D721Med (cell line): ENCODE results near the gene ABLIM1.

Experiments used
- DNase-seq: peaks from one replicate; pipeline ENCODE4 v3.0.0; 2011; ENCODE audit warnings: low spot score; ENCODE audit not compliant: insufficient read length
- FAIRE-seq: peaks from 2 replicates; lab custom pipeline; 2011; peaks lifted over from hg19 to GRCh38; lab: Jason Lieb, UNC
- TF ChIP-seq, protein P1 (sequence below): IDR thresholded peaks from 2 replicates; pipeline ENCODE4 v1.5.1; 2012; ENCODE audit warnings: mild to moderate bottlenecking, control low read depth; ENCODE audit not compliant: insufficient read depth; ENCODE audit errors: missing control alignments

The ABLIM1 gene

GRCh38 chr10:114638821-114639625 lies 19.1 kb downstream of the ABLIM1 start:
- FAIRE-seq: no peak
- TF ChIP-seq, protein P1, sequence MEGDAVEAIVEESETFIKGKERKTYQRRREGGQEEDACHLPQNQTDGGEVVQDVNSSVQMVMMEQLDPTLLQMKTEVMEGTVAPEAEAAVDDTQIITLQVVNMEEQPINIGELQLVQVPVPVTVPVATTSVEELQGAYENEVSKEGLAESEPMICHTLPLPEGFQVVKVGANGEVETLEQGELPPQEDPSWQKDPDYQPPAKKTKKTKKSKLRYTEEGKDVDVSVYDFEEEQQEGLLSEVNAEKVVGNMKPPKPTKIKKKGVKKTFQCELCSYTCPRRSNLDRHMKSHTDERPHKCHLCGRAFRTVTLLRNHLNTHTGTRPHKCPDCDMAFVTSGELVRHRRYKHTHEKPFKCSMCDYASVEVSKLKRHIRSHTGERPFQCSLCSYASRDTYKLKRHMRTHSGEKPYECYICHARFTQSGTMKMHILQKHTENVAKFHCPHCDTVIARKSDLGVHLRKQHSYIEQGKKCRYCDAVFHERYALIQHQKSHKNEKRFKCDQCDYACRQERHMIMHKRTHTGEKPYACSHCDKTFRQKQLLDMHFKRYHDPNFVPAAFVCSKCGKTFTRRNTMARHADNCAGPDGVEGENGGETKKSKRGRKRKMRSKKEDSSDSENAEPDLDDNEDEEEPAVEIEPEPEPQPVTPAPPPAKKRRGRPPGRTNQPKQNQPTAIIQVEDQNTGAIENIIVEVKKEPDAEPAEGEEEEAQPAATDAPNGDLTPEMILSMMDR: no peak
- no peak for DNase-seq

DNA sequence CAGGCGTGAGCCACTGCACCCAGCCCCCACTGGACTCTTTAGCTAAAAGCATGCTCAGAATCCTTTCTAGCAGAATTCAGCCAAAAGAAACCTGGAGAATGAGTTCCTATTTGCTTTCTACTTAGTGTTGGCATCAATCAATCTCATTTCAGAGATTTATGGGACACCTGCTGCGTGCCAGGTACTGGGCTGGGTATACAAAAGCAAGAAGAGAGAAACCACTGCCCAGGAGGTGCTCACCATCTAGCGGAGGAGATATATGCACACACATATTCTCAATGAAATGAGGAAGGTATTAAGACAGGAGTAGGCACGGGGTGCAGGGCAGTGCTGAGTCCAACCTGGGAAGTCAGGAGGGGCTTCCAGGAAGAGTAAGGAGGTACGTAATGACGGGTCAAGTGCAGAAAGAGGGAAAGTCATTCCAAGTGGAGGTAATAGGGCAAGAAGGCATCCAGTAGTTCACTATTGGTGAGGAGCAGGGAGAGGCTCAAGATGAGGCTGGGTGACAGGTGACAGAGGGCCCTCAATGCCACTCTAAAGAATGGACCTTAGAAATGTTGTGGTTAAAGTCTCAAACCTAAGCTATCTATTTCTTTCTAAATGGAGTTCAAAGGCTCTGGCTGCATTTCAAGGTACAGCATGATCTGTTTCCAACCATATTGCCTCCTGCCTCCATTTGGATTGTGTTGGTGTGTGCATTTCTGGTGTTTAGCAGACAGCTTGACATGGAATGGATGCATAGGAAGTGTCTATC lies 22.1 kb downstream of the ABLIM1 start:
- FAIRE-seq (no peak), DNase-seq (no peak)
- TF ChIP-seq, protein P1: no peak

- DNase-seq (no peak), FAIRE-seq (no peak)
- TF ChIP-seq, protein P1: no peak
These were observed 23.0 kb downstream of the ABLIM1 start for GRCh38 chr10:114635101-114635500.

DNA sequence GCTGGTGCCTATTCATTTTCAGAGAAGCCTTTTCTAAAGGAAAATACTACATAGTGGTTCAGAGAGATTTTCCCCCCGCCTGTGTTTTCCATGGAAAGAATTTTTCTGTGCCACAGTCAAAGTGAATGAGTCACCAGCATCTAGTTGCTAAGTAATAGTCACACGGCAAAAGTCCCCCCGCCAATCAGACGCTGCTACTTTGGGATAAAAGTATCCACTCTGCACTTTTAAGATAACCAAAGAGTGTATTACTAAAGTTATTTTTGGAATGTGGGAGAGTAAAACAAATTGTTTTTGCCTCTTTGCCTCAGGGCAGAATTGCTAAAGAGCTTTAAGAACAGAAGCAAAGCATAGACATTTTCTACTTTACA lies 23.5 kb downstream of the ABLIM1 start:
- DNase-seq (no peak), FAIRE-seq (no peak)
- TF ChIP-seq, protein P1: no peak

- FAIRE-seq: no peak
- no peak for DNase-seq
- TF ChIP-seq, protein P1: no peak
These were observed 25.0 kb downstream of the ABLIM1 start for GRCh38 chr10:114632869-114633715.

DNA sequence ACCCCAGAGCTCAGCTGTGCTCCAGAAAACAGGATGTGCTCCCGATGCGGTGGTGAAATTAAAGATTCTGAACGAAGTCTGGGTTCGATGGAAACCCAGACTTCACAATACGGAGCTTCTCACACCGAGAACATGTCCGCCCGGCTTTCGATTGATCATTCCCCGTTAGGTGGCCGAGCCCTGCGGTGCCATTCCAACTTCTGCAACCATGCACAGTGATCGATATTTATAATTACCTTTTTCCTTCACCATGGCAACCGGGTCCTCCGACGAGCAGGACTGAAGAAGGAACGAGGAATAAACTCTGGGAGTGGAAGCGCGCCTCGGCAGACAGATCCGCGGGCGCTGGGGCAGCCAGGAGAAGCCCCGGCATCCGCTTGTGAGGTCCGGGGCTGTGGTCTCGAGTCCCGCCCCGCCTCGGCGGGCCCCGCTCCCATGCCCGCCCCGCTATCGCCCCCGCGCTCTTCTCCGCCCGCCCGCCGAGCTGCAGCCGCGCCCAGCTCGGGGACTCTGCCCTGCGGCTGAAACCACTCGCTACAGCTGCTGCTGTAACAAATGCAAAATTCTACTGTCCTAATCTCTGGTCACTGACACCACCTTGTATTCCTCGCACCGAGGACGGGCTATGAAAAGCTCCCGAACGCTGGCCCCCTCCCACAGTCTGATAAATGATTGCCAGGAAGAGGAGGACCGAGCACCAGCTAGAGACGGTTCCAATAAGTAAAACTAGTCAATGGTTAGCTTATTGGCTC lies 26.2 kb downstream of the ABLIM1 start:
- FAIRE-seq (no peak), DNase-seq (no peak)
- TF ChIP-seq, protein P1: no peak
